ENCODE data around the gene COL4A1. TPM values are rescaled to one million over a fixed set of nuclear protein-coding genes. Genes with fewer than 3 reads are reported as not detected.

COL4A1 gene
- total and polyA plus RNA-seq, 2 of the 13 experiments (the other 11 are each of a cell fraction or from before 2014, with no cell fraction given) = not detected

DNA sequence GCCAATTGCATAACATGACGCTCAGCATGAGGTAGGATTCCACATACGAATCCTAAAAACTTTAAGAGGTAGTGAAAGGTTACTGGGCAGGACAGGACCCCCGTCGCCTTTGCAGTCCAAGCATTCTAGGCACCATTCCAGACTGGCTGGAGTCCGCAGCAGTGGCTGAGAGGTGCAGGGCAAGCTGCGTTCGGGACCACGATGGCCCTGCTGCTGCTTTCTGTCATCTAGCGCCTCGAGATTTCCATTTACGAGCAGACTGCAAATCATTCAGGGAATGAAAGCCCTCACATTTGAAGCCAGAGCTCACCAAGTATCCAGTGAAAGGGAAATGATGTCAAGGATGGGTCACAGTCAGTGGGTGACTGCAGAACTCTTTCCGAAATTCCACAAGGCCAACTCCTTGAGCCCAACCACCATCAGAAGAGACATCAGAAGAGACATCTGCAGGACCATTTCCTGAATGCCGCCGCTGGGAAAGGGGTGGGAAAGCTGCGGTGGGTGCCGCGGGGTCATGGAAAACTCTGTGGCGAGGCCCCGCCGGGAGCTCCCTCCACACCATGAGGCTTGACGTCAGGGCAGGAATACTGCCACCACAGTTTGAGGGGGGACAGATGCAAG is 88.3 kb downstream of the COL4A1 start:
- Histone ChIP-seq H3K27ac (ENCODE audit: extremely low read length, insufficient read depth, low read length) (no peak overlapping the region), H3K4me1 (ENCODE audit: insufficient read depth, low read length) (no peaks in the 10 kb centered on the region), H3K27me3 (ENCODE audit: control insufficient read depth in 1 of 2, insufficient read depth in 2 of 2, low read length in 2 of 2) (peaks cover 0 to 17% of the 10 kb centered on the region in 2 experiments; a peak in 1 of 5 replicates), H3K4me2 (ENCODE audit: low read depth, low read length) (no peak overlapping the region), H3K4me3 (replicated peaks in 1 of 3; ENCODE audit: insufficient read depth in 1 of 3, low read depth in 2 of 3, low read length in 3 of 3) (no peak overlapping the region), H3K36me3 (replicated peaks in 1 of 2; ENCODE audit: control insufficient read depth in 1 of 2, insufficient read depth in 2 of 2, low read length in 2 of 2) (no peaks in the 10 kb centered on the region), H3K9me3 (ENCODE audit: low read length) (no peaks in the 10 kb centered on the region), H2AFZ (ENCODE audit: low read length) (no peak overlapping the region), H3K9ac (ENCODE audit: insufficient read depth, low read depth, low read length) (no peak overlapping the region), H4K20me1 (ENCODE audit: insufficient read depth, low read length) (no peaks in the 10 kb centered on the region), H3K79me2 (ENCODE audit: insufficient read depth, low read length) (no peaks in the 10 kb centered on the region)
- ATAC-seq (no peak), FAIRE-seq (no peak), DNase-seq (ENCODE audit: low spot score) (no peak)
- intact Hi-C loops (cut with micrococcal nuclease; ENCODE audit: unreplicated experiment) = no loop called here
- no TSS peak for BruUV-seq (replicated peaks)
- in situ Hi-C loops (cut with HindIII; ENCODE audit: extremely low pct_ligation_motif_present, low pct_unique_long_range_greater_than_20kb) = loop anchor here (25.0 kb wide), 1 partner anchor 594 kb away; no protein-coding TSS in a partner anchor
- ChIA-PET POLR2A (no interaction called here), CTCF (ENCODE audit: low intra/inter-chr PET ratio, low total read pairs) (no interaction called here)
- 47% methylated on average over 14 of the region's 21 CpGs for WGBS (ENCODE audit: low lambda C conversion rate)
- TF ChIP-seq RORA (CRISPR knock-in tag; IDR thresholded peaks at IDR 0.05) (no peak), ASH2L (IDR thresholded peaks at IDR 0.05; ENCODE audit: insufficient read length, low read depth, low read length) (no peak), ZNF607 (CRISPR knock-in tag; IDR thresholded peaks at IDR 0.05; ENCODE audit: borderline replicate concordance) (no peak), ZNF431 (CRISPR knock-in tag; IDR thresholded peaks at IDR 0.05; ENCODE audit: borderline replicate concordance, low read depth) (no peak), ZNF235 (CRISPR knock-in tag; IDR thresholded peaks at IDR 0.05; ENCODE audit: borderline replicate concordance) (no peak), ZNF562 (CRISPR knock-in tag; IDR thresholded peaks at IDR 0.05; ENCODE audit: borderline replicate concordance) (no peak), ZNF724P (CRISPR knock-in tag; IDR thresholded peaks at IDR 0.05; ENCODE audit: borderline replicate concordance) (no peak), KDM3A (CRISPR knock-in tag; IDR thresholded peaks at IDR 0.05; ENCODE audit: low read depth) (no peak), TAF15 (IDR thresholded peaks at IDR 0.05; ENCODE audit: low read depth, low read length, poor library complexity, severe bottlenecking) (no peak), FLYWCH1 (CRISPR knock-in tag; IDR thresholded peaks at IDR 0.05) (no peak), AHR (CRISPR knock-in tag; IDR thresholded peaks at IDR 0.05) (no peak)
- TF ChIP-seq, protein P1, sequence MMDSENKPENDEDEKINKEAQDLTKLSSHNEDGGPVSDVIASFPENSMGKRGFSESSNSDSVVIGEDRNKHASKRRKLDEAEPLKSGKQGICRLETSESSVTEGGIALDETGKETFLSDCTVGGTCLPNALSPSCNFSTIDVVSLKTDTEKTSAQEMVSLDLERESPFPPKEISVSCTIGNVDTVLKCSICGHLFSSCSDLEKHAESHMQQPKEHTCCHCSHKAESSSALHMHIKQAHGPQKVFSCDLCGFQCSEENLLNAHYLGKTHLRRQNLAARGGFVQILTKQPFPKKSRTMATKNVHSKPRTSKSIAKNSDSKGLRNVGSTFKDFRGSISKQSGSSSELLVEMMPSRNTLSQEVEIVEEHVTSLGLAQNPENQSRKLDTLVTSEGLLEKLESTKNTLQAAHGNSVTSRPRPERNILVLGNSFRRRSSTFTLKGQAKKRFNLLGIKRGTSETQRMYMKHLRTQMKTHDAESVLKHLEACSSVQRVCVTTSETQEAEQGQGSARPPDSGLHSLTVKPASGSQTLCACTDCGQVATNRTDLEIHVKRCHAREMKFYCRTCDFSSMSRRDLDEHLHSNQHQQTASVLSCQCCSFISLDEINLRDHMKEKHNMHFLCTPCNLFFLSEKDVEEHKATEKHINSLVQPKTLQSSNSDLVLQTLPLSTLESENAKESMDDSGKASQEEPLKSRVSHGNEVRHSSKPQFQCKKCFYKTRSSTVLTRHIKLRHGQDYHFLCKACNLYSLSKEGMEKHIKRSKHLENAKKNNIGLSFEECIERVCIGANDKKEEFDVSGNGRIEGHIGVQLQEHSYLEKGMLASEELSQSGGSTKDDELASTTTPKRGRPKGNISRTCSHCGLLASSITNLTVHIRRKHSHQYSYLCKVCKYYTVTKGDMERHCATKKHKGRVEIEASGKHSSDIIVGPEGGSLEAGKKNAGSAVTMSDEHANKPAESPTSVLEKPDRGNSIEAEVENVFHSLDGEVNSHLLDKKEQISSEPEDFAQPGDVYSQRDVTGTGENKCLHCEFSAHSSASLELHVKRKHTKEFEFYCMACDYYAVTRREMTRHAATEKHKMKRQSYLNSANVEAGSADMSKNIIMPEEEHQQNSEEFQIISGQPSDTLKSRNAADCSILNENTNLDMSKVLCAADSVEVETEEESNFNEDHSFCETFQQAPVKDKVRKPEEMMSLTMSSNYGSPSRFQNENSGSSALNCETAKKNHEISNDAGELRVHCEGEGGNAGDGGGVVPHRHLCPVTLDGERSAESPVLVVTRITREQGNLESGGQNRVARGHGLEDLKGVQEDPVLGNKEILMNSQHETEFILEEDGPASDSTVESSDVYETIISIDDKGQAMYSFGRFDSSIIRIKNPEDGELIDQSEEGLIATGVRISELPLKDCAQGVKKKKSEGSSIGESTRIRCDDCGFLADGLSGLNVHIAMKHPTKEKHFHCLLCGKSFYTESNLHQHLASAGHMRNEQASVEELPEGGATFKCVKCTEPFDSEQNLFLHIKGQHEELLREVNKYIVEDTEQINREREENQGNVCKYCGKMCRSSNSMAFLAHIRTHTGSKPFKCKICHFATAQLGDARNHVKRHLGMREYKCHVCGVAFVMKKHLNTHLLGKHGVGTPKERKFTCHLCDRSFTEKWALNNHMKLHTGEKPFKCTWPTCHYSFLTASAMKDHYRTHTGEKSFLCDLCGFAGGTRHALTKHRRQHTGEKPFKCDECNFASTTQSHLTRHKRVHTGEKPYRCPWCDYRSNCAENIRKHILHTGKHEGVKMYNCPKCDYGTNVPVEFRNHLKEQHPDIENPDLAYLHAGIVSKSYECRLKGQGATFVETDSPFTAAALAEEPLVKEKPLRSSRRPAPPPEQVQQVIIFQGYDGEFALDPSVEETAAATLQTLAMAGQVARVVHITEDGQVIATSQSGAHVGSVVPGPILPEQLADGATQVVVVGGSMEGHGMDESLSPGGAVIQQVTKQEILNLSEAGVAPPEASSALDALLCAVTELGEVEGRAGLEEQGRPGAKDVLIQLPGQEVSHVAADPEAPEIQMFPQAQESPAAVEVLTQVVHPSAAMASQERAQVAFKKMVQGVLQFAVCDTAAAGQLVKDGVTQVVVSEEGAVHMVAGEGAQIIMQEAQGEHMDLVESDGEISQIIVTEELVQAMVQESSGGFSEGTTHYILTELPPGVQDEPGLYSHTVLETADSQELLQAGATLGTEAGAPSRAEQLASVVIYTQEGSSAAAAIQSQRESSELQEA (CRISPR knock-in tag; IDR thresholded peaks at IDR 0.05; ENCODE audit: not compliant biosample characterization) = no peak
- TF ChIP-seq, protein P2, sequence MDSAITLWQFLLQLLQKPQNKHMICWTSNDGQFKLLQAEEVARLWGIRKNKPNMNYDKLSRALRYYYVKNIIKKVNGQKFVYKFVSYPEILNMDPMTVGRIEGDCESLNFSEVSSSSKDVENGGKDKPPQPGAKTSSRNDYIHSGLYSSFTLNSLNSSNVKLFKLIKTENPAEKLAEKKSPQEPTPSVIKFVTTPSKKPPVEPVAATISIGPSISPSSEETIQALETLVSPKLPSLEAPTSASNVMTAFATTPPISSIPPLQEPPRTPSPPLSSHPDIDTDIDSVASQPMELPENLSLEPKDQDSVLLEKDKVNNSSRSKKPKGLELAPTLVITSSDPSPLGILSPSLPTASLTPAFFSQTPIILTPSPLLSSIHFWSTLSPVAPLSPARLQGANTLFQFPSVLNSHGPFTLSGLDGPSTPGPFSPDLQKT (CRISPR knock-in tag; IDR thresholded peaks at IDR 0.05; ENCODE audit: borderline replicate concordance) = no peak
- TF ChIP-seq, protein P3, sequence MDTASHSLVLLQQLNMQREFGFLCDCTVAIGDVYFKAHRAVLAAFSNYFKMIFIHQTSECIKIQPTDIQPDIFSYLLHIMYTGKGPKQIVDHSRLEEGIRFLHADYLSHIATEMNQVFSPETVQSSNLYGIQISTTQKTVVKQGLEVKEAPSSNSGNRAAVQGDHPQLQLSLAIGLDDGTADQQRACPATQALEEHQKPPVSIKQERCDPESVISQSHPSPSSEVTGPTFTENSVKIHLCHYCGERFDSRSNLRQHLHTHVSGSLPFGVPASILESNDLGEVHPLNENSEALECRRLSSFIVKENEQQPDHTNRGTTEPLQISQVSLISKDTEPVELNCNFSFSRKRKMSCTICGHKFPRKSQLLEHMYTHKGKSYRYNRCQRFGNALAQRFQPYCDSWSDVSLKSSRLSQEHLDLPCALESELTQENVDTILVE (CRISPR knock-in tag; IDR thresholded peaks at IDR 0.05) = no peak
